ENCODE data around the gene FSTL4.

DNA sequence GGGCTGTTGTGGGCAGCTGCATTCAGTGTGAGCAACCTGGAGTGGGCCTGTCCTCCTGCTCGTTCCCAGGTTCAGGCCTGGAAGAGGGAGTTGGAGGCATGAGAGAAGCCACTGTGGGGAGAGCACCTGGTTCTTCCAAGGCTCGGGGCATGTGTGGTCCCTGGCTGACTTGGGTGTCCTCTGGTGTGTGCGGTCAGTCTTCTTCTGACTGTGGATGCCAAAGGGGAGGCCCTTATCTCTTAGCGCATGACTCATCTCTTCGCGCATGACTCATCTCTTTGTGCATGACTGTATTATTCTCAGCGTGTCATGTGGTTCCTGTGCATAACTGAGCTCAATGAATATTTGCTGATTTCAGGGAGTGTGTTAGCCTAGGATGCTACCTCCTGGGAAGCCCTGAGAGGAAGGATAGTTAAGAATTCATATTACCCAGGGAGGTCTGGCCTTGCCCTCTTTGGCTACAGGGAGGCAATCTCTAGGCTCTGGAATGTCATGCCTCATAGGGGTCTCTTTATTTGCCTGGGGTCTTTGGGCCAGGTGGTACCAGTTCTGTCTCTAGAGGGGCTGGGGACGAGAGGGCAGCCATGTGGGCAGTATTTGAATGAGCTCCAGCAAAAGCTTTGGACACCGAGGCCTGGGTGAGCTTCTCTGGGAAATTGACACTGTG lies 371.8 kb downstream of the FSTL4 start:
- TF ChIP-seq, protein P1, sequence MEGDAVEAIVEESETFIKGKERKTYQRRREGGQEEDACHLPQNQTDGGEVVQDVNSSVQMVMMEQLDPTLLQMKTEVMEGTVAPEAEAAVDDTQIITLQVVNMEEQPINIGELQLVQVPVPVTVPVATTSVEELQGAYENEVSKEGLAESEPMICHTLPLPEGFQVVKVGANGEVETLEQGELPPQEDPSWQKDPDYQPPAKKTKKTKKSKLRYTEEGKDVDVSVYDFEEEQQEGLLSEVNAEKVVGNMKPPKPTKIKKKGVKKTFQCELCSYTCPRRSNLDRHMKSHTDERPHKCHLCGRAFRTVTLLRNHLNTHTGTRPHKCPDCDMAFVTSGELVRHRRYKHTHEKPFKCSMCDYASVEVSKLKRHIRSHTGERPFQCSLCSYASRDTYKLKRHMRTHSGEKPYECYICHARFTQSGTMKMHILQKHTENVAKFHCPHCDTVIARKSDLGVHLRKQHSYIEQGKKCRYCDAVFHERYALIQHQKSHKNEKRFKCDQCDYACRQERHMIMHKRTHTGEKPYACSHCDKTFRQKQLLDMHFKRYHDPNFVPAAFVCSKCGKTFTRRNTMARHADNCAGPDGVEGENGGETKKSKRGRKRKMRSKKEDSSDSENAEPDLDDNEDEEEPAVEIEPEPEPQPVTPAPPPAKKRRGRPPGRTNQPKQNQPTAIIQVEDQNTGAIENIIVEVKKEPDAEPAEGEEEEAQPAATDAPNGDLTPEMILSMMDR (IDR thresholded peaks at IDR 0.05): no peak
- no peak for TF ChIP-seq EP300 (IDR thresholded peaks at IDR 0.05)
- no peak for TF ChIP-seq POLR2A (IDR thresholded peaks at IDR 0.05; ENCODE audit: low read depth)
